HEK293 (cell line): ENCODE results near the gene SPINK4.
A peak's percentile ranks its signal among the peaks of the same experiment; 100 is the strongest.

Experiments
- CTCF ChIA-PET: fragments of 350-600 bp; formaldehyde crosslinking; extraction: SDS; loops from one replicate; lab custom pipeline; 2021; ENCODE audit warnings: antibody characterized with exemption; lab: Yijun Ruan, JAX
- POLR2A ChIA-PET: fragments of 300-600 bp; formaldehyde crosslinking; extraction: SDS; loops from one replicate; lab custom pipeline; 2020; ENCODE audit warnings: antibody characterized with exemption, inconsistent platforms; lab: Yijun Ruan, JAX
- H3K27ac ChIP-seq: fragments of 200-500 bp; sonication (Bioruptor generic); 2 replicates; pipeline ENCODE4 v1.5.1; 2014; ENCODE audit warnings: low read depth, low read length, control low read depth, inconsistent platforms; ENCODE audit errors: extremely low read depth
- H3K36me3 ChIP-seq, 2 experiments: fragments of 200-500 bp in 1 of 2; sonication (Bioruptor generic) in 1 of 2; 1 replicate in 1 of 2; 2 replicates in 1 of 2; pipeline ENCODE4 v1.5.1; 2014 to 2017; ENCODE audit warnings: inconsistent platforms in 2 of 2, low read length in 2 of 2; ENCODE audit not compliant: control insufficient read depth in 2 of 2, insufficient read depth in 1 of 2
- H3K4me1 ChIP-seq: fragments of 200-500 bp; sonication (Bioruptor generic); 2 replicates; pipeline ENCODE4 v1.5.1; 2014; ENCODE audit warnings: mild to moderate bottlenecking, low read length, inconsistent platforms; ENCODE audit not compliant: control insufficient read depth, insufficient read depth
- H3K4me3 ChIP-seq: 2 replicates; pipeline ENCODE4 v1.5.1; 2011; ENCODE audit warnings: low read depth, mild to moderate bottlenecking, control low read depth, low read length, moderate library complexity
- H3K9me3 ChIP-seq: fragments of 200-500 bp; sonication (Bioruptor generic); 2 replicates; pipeline ENCODE4 v1.5.1; 2014; ENCODE audit warnings: low read depth, low read length, inconsistent platforms; ENCODE audit not compliant: control insufficient read depth, insufficient read depth
- BCL11A ChIP-seq: fragments of 450-650 bp; formaldehyde crosslinking; IDR thresholded peaks from 2 replicates; pipeline ENCODE4 v1.5.1; 2016; ENCODE audit warnings: low read depth, missing biosample characterization, missing genetic modification characterization
- PRDM6 ChIP-seq: fragments of 450-650 bp; formaldehyde crosslinking; IDR thresholded peaks from 2 replicates; pipeline ENCODE4 v1.5.1; 2017; ENCODE audit warnings: missing biosample characterization, missing genetic modification characterization
- SCRT2 ChIP-seq: fragments of 450-650 bp; formaldehyde crosslinking; IDR thresholded peaks from 2 replicates; pipeline ENCODE4 v1.5.1; 2016; ENCODE audit warnings: missing biosample characterization, missing genetic modification characterization
- ZBTB11 ChIP-seq: fragments of 450-650 bp; formaldehyde crosslinking; conservative IDR thresholded peaks from 2 replicates; pipeline ENCODE4 v1.5.1; 2016; ENCODE audit warnings: low read depth, missing biosample characterization, missing genetic modification characterization
- ZBTB26 ChIP-seq: fragments of 450-650 bp; formaldehyde crosslinking; optimal IDR thresholded peaks from 2 replicates; pipeline ENCODE3; 2016; ENCODE audit warnings: missing biosample characterization, mild to moderate bottlenecking, missing genetic modification characterization
- ZBTB8A ChIP-seq: fragments of 450-650 bp; formaldehyde crosslinking; IDR thresholded peaks from 2 replicates; pipeline ENCODE4 v1.5.1; 2016; ENCODE audit warnings: missing biosample characterization, missing genetic modification characterization
- ZEB2 ChIP-seq: fragments of 450-650 bp; formaldehyde crosslinking; IDR thresholded peaks from 2 replicates; pipeline ENCODE4 v1.5.1; 2016; ENCODE audit warnings: missing biosample characterization, missing genetic modification characterization
- ZFP37 ChIP-seq: fragments of 450-650 bp; formaldehyde crosslinking; IDR thresholded peaks from 2 replicates; pipeline ENCODE4 v1.5.1; 2016; ENCODE audit warnings: missing biosample characterization, missing genetic modification characterization
- ZNF140 ChIP-seq: fragments of 450-650 bp; formaldehyde crosslinking; IDR thresholded peaks from 2 replicates; pipeline ENCODE4 v1.5.1; 2016; ENCODE audit warnings: missing biosample characterization, missing genetic modification characterization
- ZNF16 ChIP-seq: fragments of 450-650 bp; formaldehyde crosslinking; IDR thresholded peaks from 2 replicates; pipeline ENCODE4 v1.5.1; 2016; ENCODE audit warnings: low read depth, missing biosample characterization, missing genetic modification characterization
- ZNF23 ChIP-seq: fragments of 450-650 bp; formaldehyde crosslinking; IDR thresholded peaks from 2 replicates; pipeline ENCODE4 v1.5.1; 2016; ENCODE audit warnings: missing biosample characterization, missing genetic modification characterization, borderline replicate concordance
- ZNF335 ChIP-seq: fragments of 450-650 bp; formaldehyde crosslinking; conservative IDR thresholded peaks from 2 replicates; pipeline ENCODE4 v1.5.1; 2016; ENCODE audit warnings: missing biosample characterization, missing genetic modification characterization
- ZNF350 ChIP-seq: fragments of 450-650 bp; formaldehyde crosslinking; IDR thresholded peaks from 2 replicates; pipeline ENCODE4 v1.5.0; 2017; ENCODE audit warnings: missing biosample characterization, mild to moderate bottlenecking, missing genetic modification characterization
- ZNF398 ChIP-seq: fragments of 450-650 bp; formaldehyde crosslinking; IDR thresholded peaks from 2 replicates; pipeline ENCODE4 v1.5.1; 2017; ENCODE audit warnings: missing biosample characterization, missing genetic modification characterization
- ZNF404 ChIP-seq: fragments of 450-650 bp; formaldehyde crosslinking; IDR thresholded peaks from 2 replicates; pipeline ENCODE4 v1.5.1; 2017; ENCODE audit warnings: missing biosample characterization, missing genetic modification characterization
- ZNF426 ChIP-seq: fragments of 450-650 bp; formaldehyde crosslinking; IDR thresholded peaks from 2 replicates; pipeline ENCODE4 v1.5.1; 2017; ENCODE audit warnings: missing biosample characterization, missing genetic modification characterization, mild to moderate bottlenecking, inconsistent platforms, moderate library complexity
- ZNF514 ChIP-seq: fragments of 450-650 bp; formaldehyde crosslinking; IDR thresholded peaks from 2 replicates; pipeline ENCODE4 v1.5.1; 2016; ENCODE audit warnings: missing biosample characterization, missing genetic modification characterization
- ZNF571 ChIP-seq: fragments of 450-650 bp; formaldehyde crosslinking; IDR thresholded peaks from 2 replicates; pipeline ENCODE4 v1.5.0; 2017; ENCODE audit warnings: missing biosample characterization, missing genetic modification characterization
- ZNF585B ChIP-seq: fragments of 450-650 bp; formaldehyde crosslinking; IDR thresholded peaks from 2 replicates; pipeline ENCODE4 v1.5.1; 2016; ENCODE audit warnings: missing biosample characterization, missing genetic modification characterization
- ZNF626 ChIP-seq: fragments of 450-650 bp; sonication (Bioruptor Pico); formaldehyde crosslinking; IDR thresholded peaks from 2 replicates; pipeline ENCODE4 v1.5.1; 2018; ENCODE audit warnings: missing biosample characterization, missing genetic modification characterization, inconsistent platforms
- ZNF660 ChIP-seq: fragments of 450-650 bp; IDR thresholded peaks from 2 replicates; pipeline ENCODE4 v1.5.1; 2018; ENCODE audit warnings: missing biosample characterization, mild to moderate bottlenecking, missing genetic modification characterization
- ZNF692 ChIP-seq: fragments of 450-650 bp; formaldehyde crosslinking; IDR thresholded peaks from 2 replicates; pipeline ENCODE4 v1.5.1; 2016; ENCODE audit warnings: missing biosample characterization, missing genetic modification characterization
- ZNF785 ChIP-seq: fragments of 450-650 bp; formaldehyde crosslinking; IDR thresholded peaks from 2 replicates; pipeline ENCODE4 v1.5.1; 2016; ENCODE audit warnings: missing biosample characterization, missing genetic modification characterization

The SPINK4 gene

GRCh38 chr9:33277484-33277883 lies 37.5 kb downstream of the SPINK4 start (continued):
- no peak for TF ChIP-seq ZNF692

GRCh38 chr9:33285502-33285901 lies 45.5 kb downstream of the SPINK4 start:
- H3K9me3 ChIP-seq: no peaks in the 10 kb centered on the region
- H3K4me1 ChIP-seq: no peaks in the 10 kb centered on the region
- POLR2A ChIA-PET: interaction anchor here (0.6 to 1.1 kb wide), 3 partner anchors 9 to 493 kb away, joined by 4 read pairs; no protein-coding TSS in a partner anchor
- no peak overlapping the region for H3K27ac ChIP-seq
- H3K4me3 ChIP-seq: no peak overlapping the region
- CTCF ChIA-PET: interaction anchor here (0.9 to 2.3 kb wide), 3 partner anchors 12 to 436 kb away, joined by 3 to 7 read pairs (median 6); no protein-coding TSS in a partner anchor
- peaks cover 4 to 36% of the 10 kb centered on the region in 2 experiments; a peak in 2 of 3 replicates for H3K36me3 ChIP-seq
- TF ChIP-seq ZNF660 (tag by site-specific recombination) (no peak), ZNF585B (no peak), ZBTB8A (no peak), ZNF398 (tag by site-specific recombination) (no peak), PRDM6 (tag by site-specific recombination) (no peak), ZFP37 (no peak), ZNF140 (tag by site-specific recombination) (no peak), SCRT2 (tag by site-specific recombination) (no peak), ZNF404 (tag by site-specific recombination) (no peak)
- TF ChIP-seq, all 188 proteins: peak for 0

GRCh38 chr9:33287087-33287490 lies 47.1 kb downstream of the SPINK4 start:
- Histone ChIP-seq H3K4me3 (no peak overlapping the region), H3K36me3 (peaks cover 0 to 26% of the 10 kb centered on the region in 2 experiments; a peak in 2 of 3 replicates), H3K4me1 (no peaks in the 10 kb centered on the region), H3K9me3 (no peaks in the 10 kb centered on the region), H3K27ac (no peak overlapping the region)
- POLR2A ChIA-PET: no interaction called here
- CTCF ChIA-PET: interaction anchor here (0.6 to 2.2 kb wide), 25 partner anchors 9 to 741 kb away, joined by 3 to 18 read pairs (median 5); no protein-coding TSS in a partner anchor
- TF ChIP-seq ZNF514 (tag by site-specific recombination) (no peak), ZBTB26 (no peak), ZNF426 (tag by site-specific recombination) (no peak), ZNF16 (tag by site-specific recombination) (no peak), ZBTB11 (no peak), ZNF571 (tag by site-specific recombination) (no peak), ZNF23 (no peak), ZNF335 (tag by site-specific recombination) (peak; percentile 64), BCL11A (tag by site-specific recombination) (no peak), ZEB2 (tag by site-specific recombination) (no peak), ZNF692 (no peak), ZNF350 (tag by site-specific recombination) (no peak), ZNF626 (no peak), ZNF785 (tag by site-specific recombination) (no peak)
